ENCODE measurements around the gene BAG2.

The BAG2 gene

GRCh38 chr6:57207872-57208271 is 35.7 kb downstream of the BAG2 start:
- no peak overlapping the region for H3K27ac ChIP-seq (ENCODE audit: low read depth, low read length)
- peaks cover 11% of the 10 kb centered on the region for H3K4me1 ChIP-seq (ENCODE audit: insufficient read depth, low read length)
- no peaks in the 10 kb centered on the region for H3K9me3 ChIP-seq (ENCODE audit: insufficient read depth, low read depth, low read length)
- no peaks in the 10 kb centered on the region for H3K36me3 ChIP-seq (ENCODE audit: insufficient read depth, low read length)
- 94% methylated on average over 4 of the region's 4 CpGs for WGBS
- no peak overlapping the region for H3K4me3 ChIP-seq (ENCODE audit: low read length)
- no peaks in the 10 kb centered on the region for H3K27me3 ChIP-seq (ENCODE audit: insufficient read depth, low read length)
- no peak overlapping the region for H3K9ac ChIP-seq (ENCODE audit: low read depth, low read length)

GRCh38 chr6:57209030-57209429 is 36.9 kb downstream of the BAG2 start:
- Histone ChIP-seq H3K9me3 (ENCODE audit: insufficient read depth, low read depth, low read length) (no peaks in the 10 kb centered on the region), H3K27me3 (ENCODE audit: insufficient read depth, low read length) (no peaks in the 10 kb centered on the region), H3K27ac (ENCODE audit: low read depth, low read length) (no peak overlapping the region), H3K9ac (ENCODE audit: low read depth, low read length) (no peak overlapping the region), H3K36me3 (ENCODE audit: insufficient read depth, low read length) (no peaks in the 10 kb centered on the region), H3K4me1 (ENCODE audit: insufficient read depth, low read length) (peaks cover 11% of the 10 kb centered on the region), H3K4me3 (ENCODE audit: low read length) (no peak overlapping the region)

GRCh38 chr6:57210060-57210459 is 37.9 kb downstream of the BAG2 start:
- H3K36me3 ChIP-seq (ENCODE audit: insufficient read depth, low read length) = no peaks in the 10 kb centered on the region
- peaks cover 14% of the 10 kb centered on the region for H3K4me1 ChIP-seq (ENCODE audit: insufficient read depth, low read length)
- no peaks in the 10 kb centered on the region for H3K27me3 ChIP-seq (ENCODE audit: insufficient read depth, low read length)
- H3K9ac ChIP-seq (ENCODE audit: low read depth, low read length) = no peak overlapping the region
- H3K27ac ChIP-seq (ENCODE audit: low read depth, low read length) = no peak overlapping the region
- no peak overlapping the region for H3K4me3 ChIP-seq (ENCODE audit: low read length)
- WGBS = 96% methylated on average over 5 of the region's 5 CpGs
- no peaks in the 10 kb centered on the region for H3K9me3 ChIP-seq (ENCODE audit: insufficient read depth, low read depth, low read length)

- Histone ChIP-seq H3K36me3 (ENCODE audit: insufficient read depth, low read length) (no peaks in the 10 kb centered on the region; the same call in 1 of the 2 replicates), H3K9me3 (ENCODE audit: insufficient read depth, low read depth, low read length) (peaks cover 4% of the 10 kb centered on the region; the same call in 1 of the 2 replicates), H3K9ac (ENCODE audit: low read depth, low read length) (no peak overlapping the region), H3K27ac (ENCODE audit: low read depth, low read length) (no peak overlapping the region), H3K4me1 (ENCODE audit: insufficient read depth, low read length) (peaks cover 3% of the 10 kb centered on the region; the same call in 1 of the 2 replicates), H3K4me3 (ENCODE audit: low read length) (no peak overlapping the region), H3K27me3 (ENCODE audit: insufficient read depth, low read length) (no peaks in the 10 kb centered on the region)
- whole genome bisulfite sequencing = 100% methylated on average over 1 of the region's 1 CpG
These were observed 43.1 kb downstream of the BAG2 start for GRCh38 chr6:57215260-57215659.

- no peaks in the 10 kb centered on the region for H3K27me3 ChIP-seq (ENCODE audit: insufficient read depth, low read length)
- WGBS = 84% methylated on average over 7 of the region's 7 CpGs
- no peaks in the 10 kb centered on the region; the same call in 1 of the 2 replicates for H3K36me3 ChIP-seq (ENCODE audit: insufficient read depth, low read length)
- no peak overlapping the region for H3K9ac ChIP-seq (ENCODE audit: low read depth, low read length)
- H3K4me3 ChIP-seq (ENCODE audit: low read length) = no peak overlapping the region
- H3K27ac ChIP-seq (ENCODE audit: low read depth, low read length) = no peak overlapping the region
- peaks cover 3% of the 10 kb centered on the region; the same call in 1 of the 2 replicates for H3K4me1 ChIP-seq (ENCODE audit: insufficient read depth, low read length)
- H3K9me3 ChIP-seq (ENCODE audit: insufficient read depth, low read depth, low read length) = peaks cover 6% of the 10 kb centered on the region; the same call in 1 of the 2 replicates
These were observed 44.3 kb downstream of the BAG2 start for GRCh38 chr6:57216235-57217101.

GRCh38 chr6:57217270-57217669 is 45.1 kb downstream of the BAG2 start:
- Histone ChIP-seq H3K27ac (ENCODE audit: low read depth, low read length) (no peak overlapping the region), H3K4me1 (ENCODE audit: insufficient read depth, low read length) (peaks cover 3% of the 10 kb centered on the region; the same call in 1 of the 2 replicates), H3K27me3 (ENCODE audit: insufficient read depth, low read length) (no peaks in the 10 kb centered on the region), H3K4me3 (ENCODE audit: low read length) (no peak overlapping the region), H3K9me3 (ENCODE audit: insufficient read depth, low read depth, low read length) (peaks cover 6% of the 10 kb centered on the region; the same call in 1 of the 2 replicates), H3K9ac (ENCODE audit: low read depth, low read length) (no peak overlapping the region), H3K36me3 (ENCODE audit: insufficient read depth, low read length) (no peaks in the 10 kb centered on the region; the same call in 1 of the 2 replicates)
- WGBS = 94% methylated on average over 11 of the region's 11 CpGs

GRCh38 chr6:57220083-57220703 is 48.1 kb downstream of the BAG2 start:
- WGBS = 100% methylated on average over 2 of the region's 2 CpGs
- no peak overlapping the region for H3K9ac ChIP-seq (ENCODE audit: low read depth, low read length)
- H3K4me3 ChIP-seq (ENCODE audit: low read length) = peak overlapping the region; percentile 93
- H3K9me3 ChIP-seq (ENCODE audit: insufficient read depth, low read depth, low read length) = peaks cover 6% of the 10 kb centered on the region; the same call in 1 of the 2 replicates
- H3K27ac ChIP-seq (ENCODE audit: low read depth, low read length) = no peak overlapping the region
- H3K4me1 ChIP-seq (ENCODE audit: insufficient read depth, low read length) = peaks cover 4% of the 10 kb centered on the region; the same call in 1 of the 2 replicates
- no peaks in the 10 kb centered on the region for H3K27me3 ChIP-seq (ENCODE audit: insufficient read depth, low read length)
- H3K36me3 ChIP-seq (ENCODE audit: insufficient read depth, low read length) = no peaks in the 10 kb centered on the region; the same call in 1 of the 2 replicates

GRCh38 chr6:57221191-57221935 is 49.2 kb downstream of the BAG2 start:
- peak overlapping the region; percentile 93 for H3K4me3 ChIP-seq (ENCODE audit: low read length)
- no peaks in the 10 kb centered on the region; the same call in 1 of the 2 replicates for H3K36me3 ChIP-seq (ENCODE audit: insufficient read depth, low read length)
- H3K9ac ChIP-seq (ENCODE audit: low read depth, low read length) = peak overlapping the region; percentile 89
- peaks cover 6% of the 10 kb centered on the region; the same call in 1 of the 2 replicates for H3K9me3 ChIP-seq (ENCODE audit: insufficient read depth, low read depth, low read length)
- peak overlapping the region; percentile 92 for H3K27ac ChIP-seq (ENCODE audit: low read depth, low read length)
- under 1% methylated on average over 36 of the region's 38 CpGs for WGBS
- H3K4me1 ChIP-seq (ENCODE audit: insufficient read depth, low read length) = peaks cover 10% of the 10 kb centered on the region
- H3K27me3 ChIP-seq (ENCODE audit: insufficient read depth, low read length) = no peaks in the 10 kb centered on the region

- WGBS = under 1% methylated on average over 69 of the region's 69 CpGs
- Histone ChIP-seq H3K9ac (ENCODE audit: low read depth, low read length) (peak within 1 kb of the TSS; percentile 89), H3K27ac (ENCODE audit: low read depth, low read length) (peak within 1 kb of the TSS; percentile 92), H3K36me3 (ENCODE audit: insufficient read depth, low read length) (no peaks in the 10 kb centered on the region; the same call in 1 of the 2 replicates), H3K9me3 (ENCODE audit: insufficient read depth, low read depth, low read length) (peaks cover 6% of the 10 kb centered on the region; the same call in 1 of the 2 replicates), H3K27me3 (ENCODE audit: insufficient read depth, low read length) (no peaks in the 10 kb centered on the region), H3K4me1 (ENCODE audit: insufficient read depth, low read length) (peaks cover 12% of the 10 kb centered on the region), H3K4me3 (ENCODE audit: low read length) (peak within 1 kb of the TSS; percentile 93)
These were observed 50.0 kb downstream of the BAG2 start, which contains the start of gene RAB23 for GRCh38 chr6:57221936-57222742. RAB23 (minus strand) TSS chr6:57222307; CDS start chr6:57210380, 11,927 bp downstream.

- H3K27me3 ChIP-seq (ENCODE audit: insufficient read depth, low read length) = no peaks in the 10 kb centered on the region
- H3K4me3 ChIP-seq (ENCODE audit: low read length) = peak overlapping the region; percentile 93
- H3K9me3 ChIP-seq (ENCODE audit: insufficient read depth, low read depth, low read length) = peaks cover 6% of the 10 kb centered on the region; the same call in 1 of the 2 replicates
- peaks cover 12% of the 10 kb centered on the region for H3K4me1 ChIP-seq (ENCODE audit: insufficient read depth, low read length)
- H3K36me3 ChIP-seq (ENCODE audit: insufficient read depth, low read length) = no peaks in the 10 kb centered on the region; the same call in 1 of the 2 replicates
- 49% methylated on average over 5 of the region's 5 CpGs for WGBS
- H3K27ac ChIP-seq (ENCODE audit: low read depth, low read length) = no peak overlapping the region
- H3K9ac ChIP-seq (ENCODE audit: low read depth, low read length) = peak overlapping the region; percentile 65; the same call in 1 of the 2 replicates
These were observed 50.6 kb downstream of the BAG2 start for GRCh38 chr6:57222743-57223077.

Measured in HUES64 (cell line).